Glutamatergic neuron (in vitro differentiated cells): ENCODE measurements around the gene TMC5. TPM values are rescaled to one million over a fixed set of nuclear protein-coding genes. Genes with fewer than 3 reads are reported as not detected.

Experiments
- DNase-seq: peaks from one replicate; pipeline ENCODE4 v3.0.0; 2022
- H3K27ac Mint-ChIP-seq: one replicate; pipeline ENCODE4 v1.8.0; 2020; ENCODE audit warnings: mild to moderate bottlenecking, mixed read lengths, inconsistent platforms; ENCODE audit not compliant: unreplicated experiment
- H3K27me3 Mint-ChIP-seq: one replicate; pipeline ENCODE4 v1.8.0; 2020; ENCODE audit warnings: mild to moderate bottlenecking, moderate library complexity, mixed read lengths, inconsistent platforms; ENCODE audit not compliant: unreplicated experiment
- H3K36me3 Mint-ChIP-seq: one replicate; pipeline ENCODE4 v1.8.0; 2020; ENCODE audit warnings: mild to moderate bottlenecking, mixed read lengths, inconsistent platforms; ENCODE audit not compliant: unreplicated experiment
- H3K4me1 Mint-ChIP-seq: one replicate; pipeline ENCODE4 v1.8.0; 2020; ENCODE audit warnings: mild to moderate bottlenecking, low read depth, mixed read lengths, inconsistent platforms; ENCODE audit not compliant: unreplicated experiment
- H3K4me3 Mint-ChIP-seq: one replicate; pipeline ENCODE4 v1.8.0; 2020; ENCODE audit warnings: mild to moderate bottlenecking, mixed read lengths, inconsistent platforms; ENCODE audit not compliant: unreplicated experiment
- H3K9me3 Mint-ChIP-seq: one replicate; pipeline ENCODE4 v1.8.0; 2020; ENCODE audit warnings: mild to moderate bottlenecking, moderate library complexity, mixed read lengths, inconsistent platforms; ENCODE audit not compliant: unreplicated experiment
- CTCF ChIP-seq: fragments of 200-600 bp; sonication (generic); IDR thresholded peaks from one replicate; pipeline ENCODE4 v1.5.0; 2021; ENCODE audit not compliant: partially characterized antibody, unreplicated experiment
- total RNA-seq: library from RNA; stranded (reverse); fragmentation: NEBNext Ultra II Directional; extraction: Animal tissue kit (Norgen Biotek cat#: 25700); gene quantifications from one replicate; pipeline ENCODE4 v1.2.1, GENCODE V29; 2021; ENCODE audit not compliant: unreplicated experiment

Gene TMC5
- total RNA-seq, 1 donor from 2014 or later = not detected

- Mint-ChIP-seq H3K27me3 (peaks cover 1% of the 10 kb centered on the region), H3K4me1 (no peaks in the 10 kb centered on the region), H3K36me3 (peaks cover 5% of the 10 kb centered on the region), H3K4me3 (no peak overlapping the region), H3K9me3 (no peaks in the 10 kb centered on the region), H3K27ac (no peak overlapping the region)
- no peak for TF ChIP-seq CTCF
- no peak for DNase-seq
These were observed 90.2 kb downstream of the TMC5 start for GRCh38 chr16:19507867-19508266.

- Mint-ChIP-seq H3K27me3 (peaks cover 1% of the 10 kb centered on the region), H3K9me3 (no peaks in the 10 kb centered on the region), H3K27ac (no peak overlapping the region), H3K36me3 (peaks cover 10% of the 10 kb centered on the region), H3K4me3 (no peak overlapping the region), H3K4me1 (no peaks in the 10 kb centered on the region)
- no peak for DNase-seq
- no peak for TF ChIP-seq CTCF
These were observed 94.6 kb downstream of the TMC5 start for GRCh38 chr16:19512297-19512696.

- no peak for DNase-seq
- no peak for TF ChIP-seq CTCF
- Mint-ChIP-seq H3K4me1 (no peaks in the 10 kb centered on the region), H3K36me3 (peaks cover 10% of the 10 kb centered on the region), H3K4me3 (no peak overlapping the region), H3K27ac (no peak overlapping the region), H3K9me3 (no peaks in the 10 kb centered on the region), H3K27me3 (peaks cover 1% of the 10 kb centered on the region)
These were observed 95.8 kb downstream of the TMC5 start for GRCh38 chr16:19513377-19514053.

- Mint-ChIP-seq H3K27me3 (peaks cover 1% of the 10 kb centered on the region), H3K4me1 (peaks cover under 1% of the 10 kb centered on the region), H3K27ac (no peak overlapping the region), H3K36me3 (peaks cover 10% of the 10 kb centered on the region), H3K4me3 (no peak overlapping the region), H3K9me3 (no peaks in the 10 kb centered on the region)
- TF ChIP-seq CTCF = no peak
- DNase-seq = no peak
These were observed 98.1 kb downstream of the TMC5 start for GRCh38 chr16:19515757-19516156.

- Mint-ChIP-seq H3K27ac (no peak overlapping the region), H3K4me3 (no peak overlapping the region), H3K9me3 (peaks cover 4% of the 10 kb centered on the region), H3K27me3 (peaks cover 1% of the 10 kb centered on the region), H3K36me3 (peaks cover 8% of the 10 kb centered on the region), H3K4me1 (peaks cover 12% of the 10 kb centered on the region)
- DNase-seq = no peak
- TF ChIP-seq CTCF = no peak
These were observed 99.9 kb downstream of the TMC5 start for GRCh38 chr16:19517424-19518089.
